SK-N-SH (cell line): ENCODE data around the gene TBC1D9B. TPM values are rescaled to one million over a fixed set of nuclear protein-coding genes. Genes with fewer than 3 reads are reported as not detected.

ENCODE experiments used
- CTCF ChIA-PET: fragments of 300-600, 350-600 bp; formaldehyde crosslinking; extraction: SDS; loops from one replicate; lab custom pipeline; 2021; lab: Yijun Ruan, JAX
- POLR2A ChIA-PET: fragments of 350-600 bp; sonication (Branson Sonifier 250); formaldehyde crosslinking; extraction: SDS; loops from one replicate; lab custom pipeline; 2020; ENCODE audit warnings: antibody characterized with exemption, inconsistent platforms; lab: Yijun Ruan, JAX
- DNase-seq: peaks from one replicate; pipeline ENCODE4 v3.0.0; 2012
- H2AFZ ChIP-seq: fragments of 200-600 bp; sonication (generic); 2 replicates; pipeline ENCODE4 v1.8.1; 2016; ENCODE audit warnings: antibody characterized with exemption, mild to moderate bottlenecking, low read depth
- H3F3A ChIP-seq: fragments of 200-600 bp; sonication (generic); replicated peaks from 2 replicates; pipeline ENCODE3; 2016; ENCODE audit warnings: antibody characterized with exemption, mild to moderate bottlenecking; ENCODE audit not compliant: insufficient read depth
- H3K27ac ChIP-seq, 2 experiments: fragments of 200-500 bp in 1 of 2; fragments of 200-600 bp in 1 of 2; sonication (Bioruptor generic) in 1 of 2; sonication (generic), shearing (Covaris generic) in 1 of 2; 2 replicates each; pipeline versions ENCODE4 v1.5.1 to v1.6.1; 2014 to 2016; ENCODE audit warnings: low read depth in 2 of 2, inconsistent platforms in 1 of 2, low read length in 1 of 2, mild to moderate bottlenecking in 1 of 2, mixed read lengths in 1 of 2
- H3K27me3 ChIP-seq: fragments of 200-600 bp; sonication (generic), shearing (Covaris generic); 2 replicates; pipeline ENCODE4 v1.6.1; 2016; ENCODE audit warnings: mixed run types; ENCODE audit not compliant: insufficient read depth
- H3K36me3 ChIP-seq, 2 experiments: fragments of 200-500 bp in 1 of 2; fragments of 200-600 bp in 1 of 2; sonication (Bioruptor generic) in 1 of 2; sonication (generic) in 1 of 2; replicated peaks in 1 of 2; 2 replicates each; pipeline versions ENCODE3 to v1.5.1; 2014 to 2016; ENCODE audit warnings: low read length in 1 of 2, mild to moderate bottlenecking in 1 of 2; ENCODE audit not compliant: insufficient read depth in 2 of 2, control insufficient read depth in 1 of 2
- H3K4me1 ChIP-seq, 2 experiments: fragments of 200-500 bp in 1 of 2; fragments of 200-600 bp in 1 of 2; sonication (Bioruptor generic) in 1 of 2; sonication (generic), shearing (Covaris generic) in 1 of 2; 2 replicates each; pipeline versions ENCODE4 v1.5.1 to v1.6.1; 2014 to 2016; ENCODE audit warnings: low read depth in 1 of 2, low read length in 1 of 2, mixed run types in 1 of 2; ENCODE audit not compliant: insufficient read depth in 2 of 2, control insufficient read depth in 1 of 2
- H3K4me2 ChIP-seq: fragments of 200-600 bp; sonication (generic), shearing (Covaris generic); 2 replicates; pipeline ENCODE4 v1.6.1; 2017; ENCODE audit warnings: mixed run types
- H3K4me3 ChIP-seq, 2 experiments: fragments of 200-500 bp in 1 of 2; fragments of 200-600 bp in 1 of 2; sonication (Bioruptor generic) in 1 of 2; sonication (generic), shearing (Covaris generic) in 1 of 2; 2 replicates each; pipeline versions ENCODE4 v1.5.1 to v1.8.1; 2014 to 2016; ENCODE audit warnings: low read depth in 2 of 2, inconsistent platforms in 1 of 2, low read length in 1 of 2, mild to moderate bottlenecking in 1 of 2, mixed read lengths in 1 of 2, moderate library complexity in 1 of 2
- H3K79me2 ChIP-seq: fragments of 200-600 bp; sonication (generic); 2 replicates; pipeline ENCODE4 v1.8.1; 2017; ENCODE audit warnings: mild to moderate bottlenecking; ENCODE audit not compliant: insufficient read depth
- H3K9ac ChIP-seq: fragments of 200-600 bp; sonication (generic); 2 replicates; pipeline ENCODE4 v1.6.1; 2017; ENCODE audit warnings: mixed run types
- H3K9me2 ChIP-seq: fragments of 200-600 bp; sonication (generic); 2 replicates; pipeline ENCODE4 v1.6.1; 2017; ENCODE audit warnings: mixed run types
- H3K9me3 ChIP-seq: fragments of 200-600 bp; sonication (generic); 2 replicates; pipeline ENCODE4 v1.6.1; 2017; ENCODE audit warnings: mixed run types, mild to moderate bottlenecking, moderate library complexity
- H4K20me1 ChIP-seq: fragments of 200-600 bp; sonication (generic); 2 replicates; pipeline ENCODE4 v1.6.1; 2017; ENCODE audit warnings: mild to moderate bottlenecking, mixed run types; ENCODE audit not compliant: insufficient read depth
- CHD2 ChIP-seq: fragments of 150-350 bp; IDR thresholded peaks from 2 replicates; pipeline ENCODE4 v1.6.1; 2018; ENCODE audit warnings: low read length; ENCODE audit not compliant: partially characterized antibody
- ELF1 ChIP-seq: IDR thresholded peaks from 2 replicates; pipeline ENCODE4 v1.4.0; 2012
- FOSL2 ChIP-seq: IDR thresholded peaks from 2 replicates; pipeline ENCODE4 v1.4.0; 2012; ENCODE audit warnings: low read depth, mild to moderate bottlenecking, moderate library complexity, borderline replicate concordance
- FOXJ3 ChIP-seq: sonication (generic); formaldehyde crosslinking; IDR thresholded peaks from 2 replicates; pipeline ENCODE4 v1.5.1; 2020; ENCODE audit warnings: mild to moderate bottlenecking, missing genetic modification reagents
- FOXM1 ChIP-seq: IDR thresholded peaks from 2 replicates; pipeline ENCODE4 v1.4.0; 2012; ENCODE audit warnings: low read depth, mild to moderate bottlenecking
- GABPA ChIP-seq: IDR thresholded peaks from 2 replicates; pipeline ENCODE4 v1.4.0; 2012; ENCODE audit warnings: low read depth, mild to moderate bottlenecking
- GATA2 ChIP-seq: sonication (generic); formaldehyde crosslinking; IDR thresholded peaks from 2 replicates; pipeline ENCODE4 v1.5.0; 2020; ENCODE audit warnings: mild to moderate bottlenecking, missing genetic modification reagents
- IRF3 ChIP-seq: fragments of 150-350 bp; IDR thresholded peaks from 2 replicates; pipeline ENCODE4 v1.6.1; 2016; ENCODE audit warnings: mild to moderate bottlenecking, low read depth, low read length
- MXI1 ChIP-seq: IDR thresholded peaks from 2 replicates; pipeline ENCODE4 v1.6.1; 2012; ENCODE audit warnings: mild to moderate bottlenecking, low read depth, low read length, improper control_type of control experiment
- NFIC ChIP-seq: IDR thresholded peaks from 2 replicates; pipeline ENCODE4 v1.4.0; 2012; ENCODE audit warnings: borderline replicate concordance
- RAD21 ChIP-seq: IDR thresholded peaks from 2 replicates; pipeline ENCODE4 v1.6.1; 2012; ENCODE audit warnings: mild to moderate bottlenecking, low read length
- RFX5 ChIP-seq: IDR thresholded peaks from 2 replicates; pipeline ENCODE4 v1.6.1; 2012; ENCODE audit warnings: mild to moderate bottlenecking, improper control_type of control experiment, low read length
- RXRA ChIP-seq: IDR thresholded peaks from 2 replicates; pipeline ENCODE4 v1.4.0; 2012; ENCODE audit warnings: low read depth, mild to moderate bottlenecking, borderline replicate concordance
- SMC3 ChIP-seq: IDR thresholded peaks from 2 replicates; pipeline ENCODE4 v1.6.1; 2012; ENCODE audit warnings: low read depth, low read length, improper control_type of control experiment
- TCF12 ChIP-seq: IDR thresholded peaks from 2 replicates; pipeline ENCODE4 v1.4.0; 2012
- YY1 ChIP-seq: IDR thresholded peaks from 2 replicates; pipeline ENCODE4 v1.4.0; 2012; ENCODE audit warnings: low read depth, mild to moderate bottlenecking
- WGBS: methylation state at CpG from one replicate; pipeline ENCODE4 v1.1.6; 2017; ENCODE audit warnings: low lambda C conversion rate; 5-methylcytosine and 5-hydroxymethylcytosine counted together
- polyA plus RNA-seq, 3 experiments: library from polyadenylated mRNA; depleted of rRNA; stranded (reverse); fragments of >200 nt; gene quantifications; 2 replicates each; pipeline ENCODE4 v1.2.3, GENCODE V29; 2012
- TF ChIP-seq, protein P1 (sequence below): fragments of 150-350 bp; IDR thresholded peaks from 2 replicates; pipeline ENCODE4 v1.6.1; 2017; ENCODE audit warnings: antibody characterized with exemption, low read length, low read depth, borderline replicate concordance
- TF ChIP-seq, protein P2 (sequence below): IDR thresholded peaks from 2 replicates; pipeline ENCODE4 v1.4.0; 2012; ENCODE audit warnings: low read depth
- TF ChIP-seq, protein P3 (sequence below): IDR thresholded peaks from 2 replicates; pipeline ENCODE4 v1.4.0; 2012; ENCODE audit warnings: low read depth, borderline replicate concordance

TBC1D9B gene
- polyA plus RNA-seq, 1 of the 3 experiments (the other 2 are of a cell fraction): 75.6 TPM

GRCh38 chr5:179927824-179928223 is 20.1 kb upstream of the TBC1D9B start (continued):
- TF ChIP-seq GATA2 (no peak), RAD21 (no peak), FOSL2 (no peak), NFIC (no peak), SMC3 (no peak), IRF3 (no peak)
- TF ChIP-seq, protein P1, sequence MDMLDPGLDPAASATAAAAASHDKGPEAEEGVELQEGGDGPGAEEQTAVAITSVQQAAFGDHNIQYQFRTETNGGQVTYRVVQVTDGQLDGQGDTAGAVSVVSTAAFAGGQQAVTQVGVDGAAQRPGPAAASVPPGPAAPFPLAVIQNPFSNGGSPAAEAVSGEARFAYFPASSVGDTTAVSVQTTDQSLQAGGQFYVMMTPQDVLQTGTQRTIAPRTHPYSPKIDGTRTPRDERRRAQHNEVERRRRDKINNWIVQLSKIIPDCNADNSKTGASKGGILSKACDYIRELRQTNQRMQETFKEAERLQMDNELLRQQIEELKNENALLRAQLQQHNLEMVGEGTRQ: no peak

DNA sequence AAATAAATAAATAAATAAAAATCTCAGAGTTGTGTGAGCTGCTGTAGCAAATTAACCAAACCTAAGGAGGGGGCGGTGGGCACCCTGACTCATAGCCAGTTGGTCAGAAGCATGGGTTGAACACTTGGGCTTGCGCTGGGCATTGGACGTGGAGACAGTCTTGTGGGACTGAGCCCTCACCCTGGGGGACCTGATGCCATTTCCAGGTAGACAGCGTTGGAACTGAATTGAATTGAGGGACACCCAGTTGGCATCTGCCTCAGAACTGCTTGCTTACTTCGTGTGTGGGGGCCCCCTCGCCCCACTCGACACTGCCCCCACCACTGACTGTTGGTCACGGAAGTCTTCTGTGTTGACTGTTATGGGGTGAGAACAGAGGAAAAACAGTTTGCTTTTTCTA is 19.0 kb upstream of the TBC1D9B start:
- no peak overlapping the region for H3K4me2 ChIP-seq
- no peak overlapping the region for H3K9ac ChIP-seq
- ChIA-PET CTCF (no interaction called here), POLR2A (no interaction called here)
- DNase-seq: no peak
- H3K27ac ChIP-seq: no peak overlapping the region
- no peaks in the 10 kb centered on the region for H3K27me3 ChIP-seq
- no peaks in the 10 kb centered on the region for H3K79me2 ChIP-seq
- H2AFZ ChIP-seq: no peak overlapping the region
- no peaks in the 10 kb centered on the region for H3K9me2 ChIP-seq
- TF ChIP-seq, protein P2, sequence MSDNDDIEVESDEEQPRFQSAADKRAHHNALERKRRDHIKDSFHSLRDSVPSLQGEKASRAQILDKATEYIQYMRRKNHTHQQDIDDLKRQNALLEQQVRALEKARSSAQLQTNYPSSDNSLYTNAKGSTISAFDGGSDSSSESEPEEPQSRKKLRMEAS: no peak
- no peak for TF ChIP-seq YY1
- no peak for TF ChIP-seq ELF1
- TF ChIP-seq, protein P3, sequence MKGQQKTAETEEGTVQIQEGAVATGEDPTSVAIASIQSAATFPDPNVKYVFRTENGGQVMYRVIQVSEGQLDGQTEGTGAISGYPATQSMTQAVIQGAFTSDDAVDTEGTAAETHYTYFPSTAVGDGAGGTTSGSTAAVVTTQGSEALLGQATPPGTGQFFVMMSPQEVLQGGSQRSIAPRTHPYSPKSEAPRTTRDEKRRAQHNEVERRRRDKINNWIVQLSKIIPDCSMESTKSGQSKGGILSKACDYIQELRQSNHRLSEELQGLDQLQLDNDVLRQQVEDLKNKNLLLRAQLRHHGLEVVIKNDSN: no peak
- H3F3A ChIP-seq: no peaks in the 10 kb centered on the region
- H3K4me3 ChIP-seq: no peak overlapping the region
- no peaks in the 10 kb centered on the region for H3K36me3 ChIP-seq
- no peaks in the 10 kb centered on the region for H3K4me1 ChIP-seq
- no peaks in the 10 kb centered on the region for H4K20me1 ChIP-seq
- H3K9me3 ChIP-seq: no peaks in the 10 kb centered on the region
- 83% methylated on average over 8 of the region's 8 CpGs for WGBS

DNA sequence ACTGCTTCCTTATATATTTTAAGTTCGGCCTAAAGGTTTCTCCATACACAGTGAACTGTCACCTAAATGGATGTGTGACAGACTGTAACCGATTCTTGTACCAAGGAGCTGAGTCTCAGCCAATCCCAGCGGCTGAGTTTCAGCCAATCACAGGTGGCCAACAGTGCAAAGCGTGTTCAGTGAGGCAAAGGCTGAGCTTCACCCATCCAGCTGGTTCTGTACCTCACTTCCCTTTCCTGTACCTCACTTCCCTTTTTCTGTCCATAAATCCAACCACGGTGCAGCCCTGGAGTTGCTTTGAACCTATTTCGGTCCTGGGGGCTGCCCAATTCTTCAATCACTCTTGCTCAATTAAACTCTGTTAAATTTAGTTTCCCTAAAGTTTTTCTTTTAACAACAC is 15.7 kb upstream of the TBC1D9B start:
- Histone ChIP-seq H3K9ac (no peak overlapping the region), H3K27me3 (no peaks in the 10 kb centered on the region), H3F3A (no peaks in the 10 kb centered on the region), H3K27ac (no peak overlapping the region), H3K4me2 (no peak overlapping the region), H3K9me2 (no peaks in the 10 kb centered on the region), H3K79me2 (no peaks in the 10 kb centered on the region), H3K4me1 (no peaks in the 10 kb centered on the region), H3K36me3 (no peaks in the 10 kb centered on the region), H4K20me1 (no peaks in the 10 kb centered on the region), H3K4me3 (no peak overlapping the region), H3K9me3 (no peaks in the 10 kb centered on the region), H2AFZ (no peak overlapping the region)
- CTCF ChIA-PET: interaction anchor here (1.0 to 2.8 kb wide), 2 partner anchors 10 to 15 kb away, joined by 3 to 9 read pairs; no protein-coding TSS in a partner anchor
- no peak for DNase-seq
- no peak for TF ChIP-seq FOXM1
- TF ChIP-seq FOXJ3: no peak
- no peak for TF ChIP-seq MXI1
- no peak for TF ChIP-seq CHD2
- no peak for TF ChIP-seq RFX5
- TF ChIP-seq, protein P3: no peak
- no peak for TF ChIP-seq YY1
- no peak for TF ChIP-seq GABPA
- TF ChIP-seq TCF12: no peak
- no peak for TF ChIP-seq RXRA
- 63% methylated on average over 6 of the region's 6 CpGs for WGBS
- POLR2A ChIA-PET: no interaction called here
